IMR-90 (cell line): ENCODE results near the gene EXOC8. TPM values are rescaled to one million over a fixed set of nuclear protein-coding genes. Genes with fewer than 3 reads are reported as not detected.

Source experiments
- ATAC-seq: fragments of 200-7000 bp; cut with Tn5 transposase; 2 replicates; pipeline ENCODE4 v1.9.1; 2020; ENCODE audit warnings: low read depth, mild to moderate bottlenecking, moderate library complexity
- BruUV-seq: library from RNA; stranded (reverse); fragments of 400-500 nt; replicated peaks from 2 replicates; lab custom pipeline; 2021; lab: Mats Ljungman, UMichigan
- CTCF ChIA-PET: fragments of 300-600 bp; formaldehyde crosslinking; extraction: SDS; loops from one replicate; lab custom pipeline; 2021; ENCODE audit warnings: antibody characterized with exemption; lab: Yijun Ruan, JAX
- POLR2A ChIA-PET: fragments of 300-600 bp; sonication (Branson Sonifier 250); formaldehyde crosslinking; loops from one replicate; lab custom pipeline; 2022; ENCODE audit warnings: antibody characterized with exemption; ENCODE audit not compliant: unreplicated experiment; lab: Charles Lee
- DNase-seq: peaks from one replicate; pipeline ENCODE4 v3.0.0; 2013
- H2AFZ ChIP-seq: replicated peaks from 2 replicates; pipeline ENCODE3; 2013; ENCODE audit warnings: low read length, mild to moderate bottlenecking; ENCODE audit not compliant: poor library complexity
- H2AK5ac ChIP-seq: 2 replicates; pipeline ENCODE4 v1.6.1; 2013; ENCODE audit warnings: low read depth, low read length, inconsistent platforms
- H2AK9ac ChIP-seq: replicated peaks from 2 replicates; pipeline ENCODE3; 2013; ENCODE audit warnings: mild to moderate bottlenecking, low read depth, low read length, moderate library complexity; ENCODE audit not compliant: poor library complexity
- H2BK120ac ChIP-seq: 2 replicates; pipeline ENCODE4 v1.6.1; 2013; ENCODE audit warnings: low read depth, low read length, inconsistent platforms
- H2BK15ac ChIP-seq: 3 replicates; pipeline ENCODE4 v1.6.1; 2013; ENCODE audit warnings: low read depth, low read length, inconsistent platforms
- H2BK20ac ChIP-seq: 2 replicates; pipeline ENCODE4 v1.6.1; 2013; ENCODE audit warnings: low read depth, mild to moderate bottlenecking, inconsistent platforms, low read length, moderate library complexity
- H2BK5ac ChIP-seq: 2 replicates; pipeline ENCODE4 v1.6.1; 2013; ENCODE audit warnings: mild to moderate bottlenecking, low read depth, low read length, inconsistent platforms; ENCODE audit not compliant: poor library complexity, severe bottlenecking
- H3K14ac ChIP-seq: replicated peaks from 2 replicates; pipeline ENCODE4 v1.6.1; 2013; ENCODE audit warnings: low read depth, low read length, inconsistent platforms
- H3K18ac ChIP-seq: 2 replicates; pipeline ENCODE4 v1.6.1; 2013; ENCODE audit warnings: low read depth, low read length, control low read depth
- H3K23ac ChIP-seq: 2 replicates; pipeline ENCODE4 v1.6.1; 2013; ENCODE audit warnings: low read depth, low read length, inconsistent platforms
- H3K27ac ChIP-seq: 2 replicates; pipeline ENCODE4 v1.5.1; 2013; ENCODE audit warnings: mild to moderate bottlenecking, control low read depth, low read length; ENCODE audit not compliant: insufficient read depth
- H3K27me3 ChIP-seq: 2 replicates; pipeline ENCODE4 v1.6.1; 2013; ENCODE audit warnings: low read length; ENCODE audit not compliant: control insufficient read depth, insufficient read depth
- H3K36me3 ChIP-seq: 2 replicates; pipeline ENCODE4 v1.6.1; 2013; ENCODE audit warnings: low read length, mixed read lengths; ENCODE audit not compliant: control insufficient read depth, insufficient read depth
- H3K4ac ChIP-seq: 2 replicates; pipeline ENCODE4 v1.6.1; 2013; ENCODE audit warnings: low read depth, low read length, inconsistent platforms
- H3K4me1 ChIP-seq: 2 replicates; pipeline ENCODE4 v1.6.1; 2013; ENCODE audit warnings: low read length, mixed read lengths; ENCODE audit not compliant: control insufficient read depth, insufficient read depth
- H3K4me2 ChIP-seq: 2 replicates; pipeline ENCODE4 v1.6.1; 2013; ENCODE audit warnings: low read depth, mild to moderate bottlenecking, control low read depth, low read length, moderate library complexity
- H3K4me3 ChIP-seq: 2 replicates; pipeline ENCODE4 v1.5.1; 2013; ENCODE audit warnings: low read depth, mild to moderate bottlenecking, control low read depth, low read length, moderate library complexity; ENCODE audit not compliant: insufficient read depth
- H3K56ac ChIP-seq: 2 replicates; pipeline ENCODE4 v1.6.1; 2013; ENCODE audit warnings: low read length, inconsistent platforms; ENCODE audit not compliant: insufficient read depth; ENCODE audit errors: extremely low read depth
- H3K79me1 ChIP-seq, 2 experiments: 2 replicates each; pipeline ENCODE4 v1.6.1; 2013; ENCODE audit warnings: low read length in 2 of 2, inconsistent platforms in 1 of 2, low read depth in 1 of 2
- H3K9ac ChIP-seq: 2 replicates; pipeline ENCODE4 v1.6.1; 2013; ENCODE audit warnings: low read depth, low read length, control low read depth
- H3K9me1 ChIP-seq: 2 replicates; pipeline ENCODE4 v1.6.1; 2013; ENCODE audit warnings: low read length, inconsistent platforms; ENCODE audit not compliant: insufficient read depth
- H3K9me3 ChIP-seq: 2 replicates; pipeline ENCODE4 v1.6.1; 2013; ENCODE audit warnings: low read length; ENCODE audit not compliant: control insufficient read depth, insufficient read depth
- H4K20me1 ChIP-seq: 2 replicates; pipeline ENCODE4 v1.6.1; 2013; ENCODE audit warnings: low read length, inconsistent platforms; ENCODE audit not compliant: insufficient read depth
- H4K5ac ChIP-seq: 2 replicates; pipeline ENCODE4 v1.6.1; 2013; ENCODE audit warnings: mild to moderate bottlenecking, low read depth, low read length, control low read depth
- H4K8ac ChIP-seq, 2 experiments: 2 replicates each; pipeline ENCODE4 v1.6.1; 2013; ENCODE audit warnings: low read depth in 2 of 2, low read length in 2 of 2, control low read depth in 1 of 2, inconsistent platforms in 1 of 2
- H4K91ac ChIP-seq: 2 replicates; pipeline ENCODE4 v1.6.1; 2013; ENCODE audit warnings: low read depth, low read length, inconsistent platforms; ENCODE audit not compliant: insufficient read depth
- CHD1 ChIP-seq: IDR thresholded peaks from 2 replicates; pipeline ENCODE4 v1.6.1; 2012; ENCODE audit warnings: low read depth, low read length, improper control_type of control experiment
- MXI1 ChIP-seq: IDR thresholded peaks from 2 replicates; pipeline ENCODE4 v1.6.1; 2012; ENCODE audit warnings: low read depth, mild to moderate bottlenecking, low read length, moderate library complexity, borderline replicate concordance
- SMC3 ChIP-seq: fragments of 150-350 bp; IDR thresholded peaks from 2 replicates; pipeline ENCODE4 v1.6.1; 2016; ENCODE audit warnings: low read depth, mild to moderate bottlenecking, antibody characterized with exemption, low read length, moderate library complexity
- WGBS, 2 experiments: methylation state at CpG; one replicate each; pipeline versions ENCODE4 v1.1.5 to v1.1.7; 2013; ENCODE audit warnings: missing lambda C conversion rate in 2 of 2; ENCODE audit not compliant: insufficient read length in 1 of 2; ENCODE audit errors: extremely low coverage in 2 of 2; 5-methylcytosine and 5-hydroxymethylcytosine counted together
- dilution Hi-C: fragments of 300-500 bp; cut with HindIII; formaldehyde crosslinking; loops from one replicate; pipeline ENCODE4 v1.14.3; 2018; ENCODE audit warnings: low sequenced_read_pairs; ENCODE audit not compliant: unreplicated experiment
- in situ Hi-C: fragments of 300-500 bp; cut with MboI; formaldehyde crosslinking; loops from 3 replicates; pipeline ENCODE4 v1.14.3; 2019; ENCODE audit warnings: low sequenced_read_pairs, inconsistent platforms, mixed read lengths
- intact Hi-C: fragments of 100-400 bp; cut with micrococcal nuclease; formaldehyde crosslinking; loops from 2 replicates; pipeline ENCODE4 v1.10.0; 2022
- polyA plus RNA-seq, 3 experiments: library from polyadenylated mRNA; depleted of rRNA; stranded (reverse); fragments of >200 nt; gene quantifications; 2 replicates each; pipeline ENCODE4 v1.2.3, GENCODE V29; 2012; ENCODE audit warnings: low replicate concordance in 1 of 3
- total RNA-seq: library from RNA; depleted of rRNA; stranded (reverse); fragments of >200 nt; gene quantifications from 2 replicates; pipeline ENCODE4 v1.2.3, GENCODE V29; 2012

EXOC8 gene
- total and polyA plus RNA-seq, 2 of the 4 experiments (the other 2 are of a cell fraction): 2.6 to 11.5 TPM

DNA sequence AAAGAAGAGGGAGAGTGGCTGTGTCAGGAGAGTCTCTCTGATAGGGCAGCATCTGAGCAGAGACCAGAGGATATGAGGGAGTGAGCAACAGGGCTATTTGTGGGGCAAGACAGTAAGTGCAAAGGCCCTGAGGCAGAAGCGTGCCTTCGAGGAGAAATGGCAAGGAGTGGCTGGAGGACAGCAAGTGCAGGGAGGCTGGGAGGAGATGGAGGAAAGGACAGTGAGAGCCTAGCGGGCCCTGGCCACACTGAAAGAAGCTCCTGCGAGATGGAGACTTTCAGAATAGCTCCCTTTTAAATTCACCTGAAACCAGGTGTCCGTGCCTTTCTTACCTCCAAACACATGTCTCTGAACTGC is 25.2 kb downstream of the EXOC8 start:
- no peak overlapping the region for H2AFZ ChIP-seq
- no peak overlapping the region for H3K27ac ChIP-seq

More for the DNA sequence above, 25.2 kb downstream of the EXOC8 start:
- Histone ChIP-seq H3K4me3 (no peak overlapping the region), H2BK20ac (no peak overlapping the region), H3K9me1 (no peaks in the 10 kb centered on the region), H4K20me1 (no peaks in the 10 kb centered on the region), H3K14ac (no peak overlapping the region), H3K9me3 (no peaks in the 10 kb centered on the region), H4K8ac (no peak overlapping the region), H3K4me1 (no peaks in the 10 kb centered on the region), H3K23ac (no peak overlapping the region), H4K5ac (no peak overlapping the region), H2BK5ac (no peak overlapping the region), H3K79me1 (no peaks in the 10 kb centered on the region), H3K4me2 (no peak overlapping the region), H3K18ac (no peak overlapping the region), H3K27me3 (no peaks in the 10 kb centered on the region), H3K9ac (no peak overlapping the region), H3K56ac (no peak overlapping the region), H2AK5ac (no peak overlapping the region), H2AK9ac (no peak overlapping the region), H2BK15ac (no peak overlapping the region), H4K91ac (no peak overlapping the region), H3K36me3 (no peaks in the 10 kb centered on the region), H2BK120ac (no peak overlapping the region), H3K4ac (no peak overlapping the region)
- no TSS peak for BruUV-seq
- no CpG with 5 or more reads among the region's 5 CpGs for WGBS, 2 experiments
- in situ Hi-C loops: no loop called here
- ChIA-PET POLR2A (no interaction called here), CTCF (no interaction called here)
- intact Hi-C loops: no loop called here
- TF ChIP-seq MXI1 (no peak), CHD1 (no peak), SMC3 (no peak)
- dilution Hi-C loops: no loop called here
- ATAC-seq: no peak
- no peak for DNase-seq
